GM21529 (cell line): ENCODE measurements around the gene CACNA1C.

ENCODE experiments used
- ATAC-seq: cut with Tn5 transposase; IDR thresholded peaks from one replicate; pipeline ENCODE4 v1.9.1; 2021; ENCODE audit not compliant: unreplicated experiment

CACNA1C gene

GRCh38 chr12:2034633-2035430, 18.0 kb upstream of the CACNA1C start:
- ATAC-seq = peak; percentile 87

GRCh38 chr12:2035431-2036055, 17.2 kb upstream of the CACNA1C start:
- ATAC-seq = no peak

- no peak for ATAC-seq
These were observed 13.8 kb upstream of the CACNA1C start for GRCh38 chr12:2039034-2039433.

GRCh38 chr12:2043054-2043453, 9.7 kb upstream of the CACNA1C start:
- no peak for ATAC-seq

GRCh38 chr12:2044165-2044564, 8.6 kb upstream of the CACNA1C start:
- no peak for ATAC-seq

GRCh38 chr12:2046957-2047356, 5.8 kb upstream of the CACNA1C start:
- ATAC-seq = no peak

- ATAC-seq = no peak
These were observed 5.0 kb upstream of the CACNA1C start for GRCh38 chr12:2047752-2048151.

- ATAC-seq = no peak
These were observed 2.9 kb upstream of the CACNA1C start for GRCh38 chr12:2049604-2050540.

GRCh38 chr12:2051700-2052621, 826 bp upstream of the CACNA1C start:
- ATAC-seq = no peak

GRCh38 chr12:2053691-2054090, 904 bp downstream of the CACNA1C start:
- no peak for ATAC-seq

- ATAC-seq = no peak
These were observed 1.6 kb downstream of the CACNA1C start for GRCh38 chr12:2054091-2055018.

GRCh38 chr12:2057041-2057794, 4.4 kb downstream of the CACNA1C start:
- ATAC-seq = no peak

GRCh38 chr12:2057795-2058408, 5.1 kb downstream of the CACNA1C start:
- ATAC-seq = no peak

- ATAC-seq = no peak
These were observed 6.0 kb downstream of the CACNA1C start for GRCh38 chr12:2058837-2059236.

- no peak for ATAC-seq
These were observed 8.6 kb downstream of the CACNA1C start for GRCh38 chr12:2061402-2061801.

- ATAC-seq = no peak
These were observed 11.3 kb downstream of the CACNA1C start for GRCh38 chr12:2064071-2064507.

GRCh38 chr12:2068653-2069052, 15.9 kb downstream of the CACNA1C start:
- no peak for ATAC-seq

- no peak for ATAC-seq
These were observed 17.8 kb downstream of the CACNA1C start for GRCh38 chr12:2070440-2071045.
